ENCODE results near the gene BABAM1.

The BABAM1 gene

DNA sequence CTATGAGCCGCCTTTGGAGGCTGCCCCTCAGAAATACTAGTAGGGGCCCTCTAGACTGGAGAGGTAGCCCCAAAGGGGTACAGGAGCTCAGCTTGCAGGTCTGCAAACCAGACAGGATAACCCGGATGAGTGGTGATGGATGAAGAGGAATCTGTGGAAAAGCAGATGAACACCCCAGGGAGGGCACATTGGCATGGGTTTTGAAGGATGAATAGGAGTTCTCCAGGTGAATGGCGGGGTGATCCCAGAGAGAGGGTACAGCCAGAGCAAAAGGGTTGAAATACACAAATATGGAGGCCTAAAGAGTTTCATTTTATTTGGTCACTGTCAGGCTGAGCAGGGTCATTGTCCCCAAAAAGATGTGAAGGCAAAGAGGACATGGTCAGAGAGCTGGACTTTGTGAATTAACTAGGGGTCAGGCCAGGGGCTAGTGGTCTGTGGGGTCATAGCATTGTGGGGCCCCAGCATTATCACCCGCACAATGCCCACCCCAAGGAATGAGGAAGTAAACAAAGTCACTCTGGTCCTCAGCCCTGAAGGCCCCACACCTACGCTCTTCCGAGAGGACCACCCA lies 26.3 kb upstream of the BABAM1 start:
- TF ChIP-seq, protein P1, sequence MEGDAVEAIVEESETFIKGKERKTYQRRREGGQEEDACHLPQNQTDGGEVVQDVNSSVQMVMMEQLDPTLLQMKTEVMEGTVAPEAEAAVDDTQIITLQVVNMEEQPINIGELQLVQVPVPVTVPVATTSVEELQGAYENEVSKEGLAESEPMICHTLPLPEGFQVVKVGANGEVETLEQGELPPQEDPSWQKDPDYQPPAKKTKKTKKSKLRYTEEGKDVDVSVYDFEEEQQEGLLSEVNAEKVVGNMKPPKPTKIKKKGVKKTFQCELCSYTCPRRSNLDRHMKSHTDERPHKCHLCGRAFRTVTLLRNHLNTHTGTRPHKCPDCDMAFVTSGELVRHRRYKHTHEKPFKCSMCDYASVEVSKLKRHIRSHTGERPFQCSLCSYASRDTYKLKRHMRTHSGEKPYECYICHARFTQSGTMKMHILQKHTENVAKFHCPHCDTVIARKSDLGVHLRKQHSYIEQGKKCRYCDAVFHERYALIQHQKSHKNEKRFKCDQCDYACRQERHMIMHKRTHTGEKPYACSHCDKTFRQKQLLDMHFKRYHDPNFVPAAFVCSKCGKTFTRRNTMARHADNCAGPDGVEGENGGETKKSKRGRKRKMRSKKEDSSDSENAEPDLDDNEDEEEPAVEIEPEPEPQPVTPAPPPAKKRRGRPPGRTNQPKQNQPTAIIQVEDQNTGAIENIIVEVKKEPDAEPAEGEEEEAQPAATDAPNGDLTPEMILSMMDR (IDR thresholded peaks at IDR 0.05) = no peak
- peaks cover 4 to 10% of the 10 kb centered on the region in 2 experiments for H3K4me1 ChIP-seq (ENCODE audit: control insufficient read depth in 1 of 2, insufficient read depth in 1 of 2, low read depth in 1 of 2, low read length in 1 of 2)
- peaks cover 23% of the 10 kb centered on the region for H3K27me3 ChIP-seq
- no peaks in the 10 kb centered on the region for H3K36me3 ChIP-seq
- no peaks in the 10 kb centered on the region for H3K9me3 ChIP-seq
- no peak overlapping the region for H3K4me3 ChIP-seq (ENCODE audit: low read depth in 1 of 2, low read length in 1 of 2)
- H3K27ac ChIP-seq = no peak overlapping the region

DNA sequence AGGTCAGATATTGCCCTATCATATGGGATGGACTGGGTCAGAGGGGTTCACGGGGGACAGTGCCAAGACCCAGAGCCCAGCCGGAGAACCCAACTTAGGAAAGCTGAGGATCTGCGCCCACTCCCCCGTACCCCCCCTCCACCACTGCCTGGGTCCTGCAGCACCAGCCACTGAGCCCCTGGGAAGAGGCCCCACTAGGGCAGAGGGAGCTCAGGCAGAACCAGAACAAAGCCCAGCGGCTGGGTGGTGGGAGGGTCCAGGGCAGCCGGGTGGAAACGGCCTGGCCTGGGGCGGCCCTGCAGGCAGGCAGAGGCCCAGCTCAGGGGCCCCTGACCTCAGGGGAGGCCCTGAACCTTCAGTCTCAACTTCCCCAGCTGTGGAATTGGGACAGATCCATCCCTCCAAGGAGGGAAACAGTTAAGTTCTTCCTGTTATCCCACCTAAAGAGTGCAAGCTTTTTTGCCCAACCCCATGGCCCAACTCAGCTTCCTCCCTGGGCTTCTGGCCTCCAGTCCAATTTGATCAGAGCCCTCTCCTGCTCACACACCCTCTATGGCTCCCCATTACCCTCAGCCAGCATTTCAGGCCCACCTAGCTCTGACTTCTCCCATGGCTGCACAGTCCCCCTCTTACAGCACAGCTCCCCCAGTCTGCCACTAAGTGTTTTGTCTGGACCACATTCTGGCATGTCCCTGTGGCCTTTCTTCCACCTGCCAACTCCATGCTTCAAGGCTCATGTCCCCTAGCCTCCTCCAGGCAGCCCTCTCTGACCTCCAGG lies 24.6 kb upstream of the BABAM1 start:
- Histone ChIP-seq H3K4me3 (ENCODE audit: low read depth in 1 of 2, low read length in 1 of 2) (no peak overlapping the region), H3K4me1 (ENCODE audit: control insufficient read depth in 1 of 2, insufficient read depth in 1 of 2, low read depth in 1 of 2, low read length in 1 of 2) (peaks cover 13% of the 10 kb centered on the region in 2 experiments), H3K9me3 (no peaks in the 10 kb centered on the region), H3K27me3 (peaks cover 41% of the 10 kb centered on the region), H3K36me3 (no peaks in the 10 kb centered on the region), H3K27ac (no peak overlapping the region)
- TF ChIP-seq, protein P1 (IDR thresholded peaks at IDR 0.05) = no peak

DNA sequence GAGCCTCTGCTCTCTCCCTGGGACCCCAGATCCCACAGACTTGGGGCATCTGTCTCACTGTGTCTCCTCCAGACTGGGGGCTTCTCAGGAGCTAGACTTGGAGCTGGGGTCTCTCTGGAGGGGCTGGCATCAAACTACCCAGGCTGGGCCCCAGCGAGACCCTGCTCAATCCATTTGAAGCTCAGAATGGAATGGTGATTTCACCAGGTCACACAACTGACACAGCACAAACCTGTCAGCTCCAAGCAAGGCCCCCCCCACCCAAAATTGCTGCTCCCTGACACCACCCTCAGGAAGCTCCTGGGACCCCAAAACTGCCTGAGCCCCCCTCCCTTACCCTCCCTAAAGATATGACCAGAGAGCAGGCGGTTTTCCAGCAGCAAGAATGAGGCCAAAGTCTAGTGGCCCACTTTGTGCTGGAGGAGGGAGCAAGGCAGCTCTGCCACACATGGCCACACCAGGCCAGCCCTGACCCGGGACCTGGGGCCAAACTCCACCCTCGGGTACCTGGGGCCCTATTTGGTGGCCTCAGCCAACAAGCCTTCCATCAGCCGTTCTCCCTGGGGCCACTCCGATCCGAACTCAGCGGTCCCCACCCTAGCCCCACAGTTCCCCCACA lies 23.9 kb upstream of the BABAM1 start:
- Histone ChIP-seq H3K4me1 (ENCODE audit: control insufficient read depth in 1 of 2, insufficient read depth in 1 of 2, low read depth in 1 of 2, low read length in 1 of 2) (peaks cover 13% of the 10 kb centered on the region in 2 experiments), H3K4me3 (ENCODE audit: low read depth in 1 of 2, low read length in 1 of 2) (no peak overlapping the region), H3K9me3 (no peaks in the 10 kb centered on the region), H3K27me3 (peaks cover 45% of the 10 kb centered on the region), H3K27ac (no peak overlapping the region), H3K36me3 (no peaks in the 10 kb centered on the region)
- TF ChIP-seq, protein P1 (IDR thresholded peaks at IDR 0.05) = no peak

DNA sequence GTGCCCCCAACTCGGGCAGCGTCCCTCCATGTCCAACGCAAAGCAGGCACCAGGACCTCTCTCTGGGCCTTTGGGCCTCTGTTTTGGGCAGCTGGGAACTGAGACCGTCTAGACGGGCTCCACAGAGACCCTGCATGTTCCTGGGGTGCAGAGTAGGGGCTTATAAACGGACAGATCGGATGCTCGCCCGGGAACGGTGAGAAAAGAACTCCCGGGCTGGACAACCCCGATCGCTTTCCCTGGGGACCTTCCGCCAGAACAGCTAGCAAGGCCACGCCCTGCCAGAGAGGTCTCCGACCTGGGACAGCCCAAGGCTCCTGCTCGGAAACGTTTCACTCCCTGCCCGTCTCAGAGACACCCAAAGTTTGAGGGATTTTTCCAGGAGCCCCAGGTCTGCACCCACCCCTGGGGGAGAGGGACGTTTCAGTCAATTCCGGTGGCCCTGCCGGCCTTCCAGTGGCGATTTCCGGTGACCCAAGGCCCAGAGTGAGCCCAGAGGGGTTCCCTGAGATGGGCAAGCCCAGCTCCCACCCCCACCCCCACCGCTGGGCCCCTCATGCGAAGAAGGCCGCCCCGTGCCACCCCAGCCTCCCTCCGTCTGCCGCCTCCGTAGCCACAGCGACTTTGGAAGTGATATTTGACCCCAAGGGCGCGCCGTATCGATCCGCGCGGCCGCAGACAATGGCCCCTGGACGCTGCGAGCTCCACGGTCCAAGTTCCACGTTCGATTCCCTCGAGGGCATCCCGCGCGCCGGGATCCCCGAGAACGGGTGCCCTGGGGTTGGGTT lies 23.2 kb upstream of the BABAM1 start:
- no peak overlapping the region for H3K4me3 ChIP-seq (ENCODE audit: low read depth in 1 of 2, low read length in 1 of 2)

More for the DNA sequence above, 23.2 kb upstream of the BABAM1 start:
- TF ChIP-seq, protein P1 (IDR thresholded peaks at IDR 0.05) = no peak
- H3K27ac ChIP-seq = no peak overlapping the region
- no peaks in the 10 kb centered on the region for H3K36me3 ChIP-seq
- H3K27me3 ChIP-seq = peaks cover 48% of the 10 kb centered on the region
- H3K4me1 ChIP-seq (ENCODE audit: control insufficient read depth in 1 of 2, insufficient read depth in 1 of 2, low read depth in 1 of 2, low read length in 1 of 2) = peaks cover 13% of the 10 kb centered on the region in 2 experiments
- no peaks in the 10 kb centered on the region for H3K9me3 ChIP-seq

Measured in neutrophil (primary cell).